GM10847 (cell line): Measurements from ENCODE around the gene TBC1D3C.
"Not testable (repeated sequence)": the region's sequence is repeated elsewhere in the genome, so short reads cannot be mapped to it uniquely, and the experiment has no call there.

Experiments
- POLR2A ChIP-seq: IDR thresholded peaks from 2 replicates; pipeline ENCODE4 v1.6.1; 2011; ENCODE audit not compliant: insufficient read length; ENCODE audit errors: extremely low read depth

TBC1D3C gene

DNA sequence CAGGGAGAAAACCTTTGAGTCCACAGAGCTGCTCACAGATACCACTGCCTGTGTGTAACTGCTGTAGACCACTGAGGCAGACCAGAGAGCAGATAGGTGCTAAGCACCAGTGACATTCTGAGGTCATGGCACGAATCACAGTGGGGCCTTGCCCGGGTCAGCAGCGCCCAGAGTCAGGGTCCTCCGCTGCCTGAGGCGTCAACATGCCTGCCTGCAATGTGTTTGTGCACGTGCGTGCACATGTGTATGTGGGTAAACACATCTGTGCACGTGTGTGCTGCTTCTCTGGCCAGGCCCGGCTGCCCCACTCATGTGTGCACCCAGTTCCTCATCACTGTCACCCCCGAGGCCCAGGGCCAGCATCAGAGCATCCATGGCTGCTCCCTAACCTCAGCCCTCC, at the start of gene TBC1D3C:
Gene TBC1D3C (minus strand): TSS at position 101 of the 400 bp plus-strand sequence. CDS start 1,568 bp downstream, outside the sequence.
- not testable (repeated sequence) for TF ChIP-seq POLR2A
